ENCODE data around the gene INCENP. TPM values are rescaled to one million over a fixed set of nuclear protein-coding genes. Genes with fewer than 3 reads are reported as not detected.

Gene INCENP
- total RNA-seq, 1 experiment from 2014 or later, result 56.2 TPM

DNA sequence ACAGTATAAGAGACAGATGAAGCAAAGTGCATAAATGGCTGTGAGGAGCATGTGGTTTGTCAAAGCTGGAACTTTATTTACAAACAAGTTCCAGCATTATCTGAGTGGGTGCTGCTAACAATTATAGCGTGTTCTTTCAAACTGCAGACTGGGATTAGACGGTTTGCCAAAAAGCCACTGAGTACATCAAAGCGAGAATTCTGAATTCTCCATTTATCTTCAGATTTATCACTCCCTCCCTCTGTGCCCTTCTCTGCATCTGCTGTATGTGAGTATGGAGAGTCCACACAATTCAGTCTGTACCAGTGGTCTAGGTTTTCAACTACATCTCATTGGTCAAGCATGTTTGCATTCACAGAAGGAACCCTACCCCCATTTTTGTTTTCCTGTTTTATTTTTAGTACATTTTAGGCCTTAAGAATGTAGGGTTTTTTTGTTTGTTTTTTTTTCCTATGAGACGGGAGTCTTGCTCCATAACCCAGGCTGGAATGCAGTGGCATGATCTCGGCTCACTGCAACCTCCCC is 18.1 kb upstream of the INCENP start:
- H3K36me3 Mint-ChIP-seq (ENCODE audit: insufficient read depth, unreplicated experiment), result peaks cover 6% of the 10 kb centered on the region
- ChIA-PET POLR2A (interaction anchor here (0.7 kb wide), 1 partner anchor 479 kb away, joined by 4 read pairs; no protein-coding TSS in a partner anchor), CTCF (interaction anchor here (0.6 to 5.7 kb wide), 7 partner anchors 15 to 599 kb away, joined by 3 to 96 read pairs (median 5); no protein-coding TSS in a partner anchor)
- H3K4me3 Mint-ChIP-seq (ENCODE audit: unreplicated experiment), result no peak overlapping the region
- BruUV-seq (replicated peaks), result no TSS peak
- TF ChIP-seq, protein P1, sequence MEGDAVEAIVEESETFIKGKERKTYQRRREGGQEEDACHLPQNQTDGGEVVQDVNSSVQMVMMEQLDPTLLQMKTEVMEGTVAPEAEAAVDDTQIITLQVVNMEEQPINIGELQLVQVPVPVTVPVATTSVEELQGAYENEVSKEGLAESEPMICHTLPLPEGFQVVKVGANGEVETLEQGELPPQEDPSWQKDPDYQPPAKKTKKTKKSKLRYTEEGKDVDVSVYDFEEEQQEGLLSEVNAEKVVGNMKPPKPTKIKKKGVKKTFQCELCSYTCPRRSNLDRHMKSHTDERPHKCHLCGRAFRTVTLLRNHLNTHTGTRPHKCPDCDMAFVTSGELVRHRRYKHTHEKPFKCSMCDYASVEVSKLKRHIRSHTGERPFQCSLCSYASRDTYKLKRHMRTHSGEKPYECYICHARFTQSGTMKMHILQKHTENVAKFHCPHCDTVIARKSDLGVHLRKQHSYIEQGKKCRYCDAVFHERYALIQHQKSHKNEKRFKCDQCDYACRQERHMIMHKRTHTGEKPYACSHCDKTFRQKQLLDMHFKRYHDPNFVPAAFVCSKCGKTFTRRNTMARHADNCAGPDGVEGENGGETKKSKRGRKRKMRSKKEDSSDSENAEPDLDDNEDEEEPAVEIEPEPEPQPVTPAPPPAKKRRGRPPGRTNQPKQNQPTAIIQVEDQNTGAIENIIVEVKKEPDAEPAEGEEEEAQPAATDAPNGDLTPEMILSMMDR (IDR thresholded peaks at IDR 0.05; ENCODE audit: unreplicated experiment), result no peak
- H3K9me3 Mint-ChIP-seq (ENCODE audit: unreplicated experiment), result no peaks in the 10 kb centered on the region
- no peaks in the 10 kb centered on the region for H3K4me1 Mint-ChIP-seq (ENCODE audit: insufficient read depth, unreplicated experiment)
- H3K27ac Mint-ChIP-seq (ENCODE audit: low read depth, unreplicated experiment), result no peak overlapping the region
- intact Hi-C loops (cut with micrococcal nuclease), result no loop called here
- DNase-seq (ENCODE audit: unreplicated experiment), result no peak
- H3K27me3 Mint-ChIP-seq (ENCODE audit: insufficient read depth, unreplicated experiment), result no peaks in the 10 kb centered on the region

DNA sequence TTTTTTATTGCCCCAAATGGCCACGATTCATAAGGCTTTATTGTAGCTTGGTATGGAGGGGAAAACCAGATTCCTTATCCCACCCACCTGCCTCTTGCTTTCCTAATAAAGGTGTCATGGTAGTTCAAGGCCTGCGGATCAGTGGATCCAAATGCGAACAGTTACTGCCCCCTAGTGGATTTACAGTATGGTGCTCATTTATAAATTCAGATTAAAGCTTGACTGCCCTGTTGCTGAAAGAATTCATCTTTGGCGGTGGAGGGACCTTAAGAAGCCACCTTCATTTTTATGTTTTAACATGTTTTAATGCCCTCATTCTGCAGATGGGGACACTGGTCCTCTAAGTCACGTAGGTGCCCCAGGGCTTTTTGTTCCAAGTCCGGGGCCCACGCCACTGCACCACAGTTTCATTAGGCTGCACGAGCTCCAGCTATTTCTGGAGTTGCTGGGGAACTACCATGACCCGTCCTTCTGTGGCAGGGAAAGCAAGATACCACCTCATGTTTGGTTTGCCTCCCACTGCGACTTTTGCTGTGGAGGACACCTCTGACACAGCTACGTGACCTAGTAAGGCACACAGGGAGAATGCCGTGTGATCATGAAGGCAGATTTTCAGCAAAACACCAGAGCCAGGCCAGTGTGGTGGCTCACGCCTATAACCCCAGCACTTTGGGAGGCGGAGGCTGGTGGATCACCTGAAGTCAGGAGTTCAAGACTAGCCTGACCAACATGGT is 15.6 kb upstream of the INCENP start:
- intact Hi-C loops (cut with micrococcal nuclease), result loop anchor here (1.0 to 2.0 kb wide), 3 partner anchors 211 to 361 kb away; no protein-coding TSS in a partner anchor
- peaks cover 6% of the 10 kb centered on the region for H3K36me3 Mint-ChIP-seq (ENCODE audit: insufficient read depth, unreplicated experiment)
- H3K27ac Mint-ChIP-seq (ENCODE audit: low read depth, unreplicated experiment), result no peak overlapping the region
- H3K9me3 Mint-ChIP-seq (ENCODE audit: unreplicated experiment), result no peaks in the 10 kb centered on the region
- no peak overlapping the region for H3K4me3 Mint-ChIP-seq (ENCODE audit: unreplicated experiment)
- H3K4me1 Mint-ChIP-seq (ENCODE audit: insufficient read depth, unreplicated experiment), result no peaks in the 10 kb centered on the region
- peak; percentile 69 for DNase-seq (ENCODE audit: unreplicated experiment)
- CTCF ChIA-PET, result interaction anchor here (0.5 to 5.7 kb wide), 69 partner anchors 12 to 1991 kb away, joined by 3 to 96 read pairs (median 4); partner anchors contain the start of genes FADS3, INCENP, MTA2 and TMEM258
- BruUV-seq (replicated peaks), result no TSS peak
- no peaks in the 10 kb centered on the region for H3K27me3 Mint-ChIP-seq (ENCODE audit: insufficient read depth, unreplicated experiment)
- TF ChIP-seq, protein P1 (IDR thresholded peaks at IDR 0.05; ENCODE audit: unreplicated experiment), result peak; percentile 79
- POLR2A ChIA-PET, result interaction anchor here (0.6 to 2.2 kb wide), 6 partner anchors 16 to 662 kb away, joined by 3 to 13 read pairs (median 4); partner anchors contain the start of gene INCENP

DNA sequence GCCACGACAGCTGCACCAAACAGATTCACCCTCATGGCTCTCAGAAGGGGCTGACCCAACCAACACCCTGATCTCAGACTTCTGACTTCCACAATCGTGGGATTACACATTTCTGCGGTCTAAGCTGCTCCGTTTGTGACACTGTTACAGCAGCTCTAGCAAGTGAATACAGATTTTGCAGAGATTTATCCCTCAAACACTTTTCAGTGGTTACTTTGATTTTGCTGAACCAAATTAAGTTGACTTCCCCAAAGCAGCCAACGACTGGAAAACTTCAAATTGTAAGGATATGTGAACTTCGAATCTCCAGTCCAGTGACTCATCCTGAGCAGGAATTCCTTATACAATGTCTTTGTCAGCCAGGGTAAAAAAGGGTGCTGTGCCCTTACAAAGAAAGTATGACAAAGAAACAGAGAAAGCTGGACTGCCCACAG is 14.8 kb upstream of the INCENP start:
- Mint-ChIP-seq H3K9me3 (ENCODE audit: unreplicated experiment) (no peaks in the 10 kb centered on the region), H3K27me3 (ENCODE audit: insufficient read depth, unreplicated experiment) (no peaks in the 10 kb centered on the region), H3K27ac (ENCODE audit: low read depth, unreplicated experiment) (no peak overlapping the region), H3K4me1 (ENCODE audit: insufficient read depth, unreplicated experiment) (no peaks in the 10 kb centered on the region), H3K4me3 (ENCODE audit: unreplicated experiment) (no peak overlapping the region), H3K36me3 (ENCODE audit: insufficient read depth, unreplicated experiment) (peaks cover 6% of the 10 kb centered on the region)
- ChIA-PET POLR2A (interaction anchor here (0.6 to 2.2 kb wide), 3 partner anchors 15 to 221 kb away, joined by 3 to 13 read pairs (median 3); partner anchors contain the start of gene INCENP), CTCF (interaction anchor here (0.6 to 5.7 kb wide), 33 partner anchors 11 to 593 kb away, joined by 3 to 96 read pairs (median 6); partner anchors contain the start of gene INCENP)
- intact Hi-C loops (cut with micrococcal nuclease), result loop anchor here (1.0 to 2.0 kb wide), 3 partner anchors 212 to 362 kb away; no protein-coding TSS in a partner anchor
- TF ChIP-seq, protein P1 (IDR thresholded peaks at IDR 0.05; ENCODE audit: unreplicated experiment), result no peak
- no TSS peak for BruUV-seq (replicated peaks)
- no peak for DNase-seq (ENCODE audit: unreplicated experiment)

Measured in MCF 10A (cell line).